H9 (cell line): ENCODE measurements around the gene DMRTB1. TPM values are rescaled to one million over a fixed set of nuclear protein-coding genes. Genes with fewer than 3 reads are reported as not detected.

Experiments
- DNase-seq: peaks from one replicate; pipeline ENCODE4 v3.0.0-alpha.2; 2017
- H2AFZ ChIP-seq: one replicate; pipeline ENCODE4 v1.6.1; 2013; ENCODE audit warnings: mild to moderate bottlenecking, low read length, control low read depth, moderate library complexity
- H2AK5ac ChIP-seq: 2 replicates; pipeline ENCODE4 v1.6.1; 2013; ENCODE audit warnings: low read length, control low read depth, mixed read lengths; ENCODE audit not compliant: insufficient read length
- H2BK120ac ChIP-seq: one replicate; pipeline ENCODE4 v1.6.1; 2013; ENCODE audit warnings: low read depth, mild to moderate bottlenecking, low read length, control low read depth, inconsistent platforms; ENCODE audit not compliant: poor library complexity, severe bottlenecking
- H2BK12ac ChIP-seq: 2 replicates; pipeline ENCODE4 v1.6.1; 2013; ENCODE audit warnings: low read length, control low read depth, mixed read lengths, low read depth; ENCODE audit not compliant: insufficient read length
- H2BK15ac ChIP-seq: 2 replicates; pipeline ENCODE4 v1.6.1; 2013; ENCODE audit warnings: low read depth, low read length, control low read depth
- H2BK20ac ChIP-seq: one replicate; pipeline ENCODE4 v1.6.1; 2013; ENCODE audit warnings: low read depth, mild to moderate bottlenecking, low read length, control low read depth, inconsistent platforms; ENCODE audit not compliant: poor library complexity, severe bottlenecking
- H2BK5ac ChIP-seq: 2 replicates; pipeline ENCODE4 v1.6.1; 2013; ENCODE audit warnings: low read length, control low read depth, mixed read lengths; ENCODE audit not compliant: insufficient read length
- H3K14ac ChIP-seq: 2 replicates; pipeline ENCODE4 v1.6.1; 2013; ENCODE audit warnings: low read length, control low read depth; ENCODE audit not compliant: insufficient read depth
- H3K18ac ChIP-seq: 2 replicates; pipeline ENCODE4 v1.6.1; 2013; ENCODE audit warnings: low read depth, mild to moderate bottlenecking, mixed read lengths, low read length, control low read depth; ENCODE audit not compliant: insufficient read length
- H3K23ac ChIP-seq: 2 replicates; pipeline ENCODE4 v1.6.1; 2013; ENCODE audit warnings: low read length, control low read depth, mixed read lengths, low read depth; ENCODE audit not compliant: insufficient read length
- H3K23me2 ChIP-seq: 2 replicates; pipeline ENCODE4 v1.6.1; 2013; ENCODE audit warnings: low read depth, mild to moderate bottlenecking, mixed read lengths, low read length, control low read depth; ENCODE audit not compliant: insufficient read length, poor library complexity, severe bottlenecking
- H3K27ac ChIP-seq: 2 replicates; pipeline ENCODE4 v1.5.1; 2013; ENCODE audit warnings: low read length, control low read depth, mixed read lengths, low read depth; ENCODE audit not compliant: insufficient read length
- H3K27me3 ChIP-seq: 2 replicates; pipeline ENCODE4 v1.6.1; 2013; ENCODE audit warnings: low read length, control low read depth, inconsistent platforms; ENCODE audit not compliant: insufficient read depth
- H3K4ac ChIP-seq: 2 replicates; pipeline ENCODE4 v1.6.1; 2013; ENCODE audit warnings: low read depth, mild to moderate bottlenecking, control low read depth, inconsistent platforms, low read length, moderate library complexity
- H3K4me1 ChIP-seq: 2 replicates; pipeline ENCODE4 v1.6.1; 2013; ENCODE audit warnings: low read length, control low read depth, inconsistent platforms; ENCODE audit not compliant: insufficient read depth
- H3K4me2 ChIP-seq: 2 replicates; pipeline ENCODE4 v1.6.1; 2013; ENCODE audit warnings: low read length, control low read depth, mixed read lengths; ENCODE audit not compliant: insufficient read length, insufficient read depth
- H3K56ac ChIP-seq: 2 replicates; pipeline ENCODE4 v1.6.1; 2013; ENCODE audit warnings: low read depth, mild to moderate bottlenecking, mixed read lengths, low read length, control low read depth; ENCODE audit not compliant: insufficient read length
- H3K79me1 ChIP-seq: 2 replicates; pipeline ENCODE4 v1.6.1; 2013; ENCODE audit warnings: low read depth, mild to moderate bottlenecking, moderate library complexity, low read length, control low read depth, inconsistent platforms; ENCODE audit not compliant: insufficient read depth, poor library complexity, severe bottlenecking
- H3K79me2 ChIP-seq: 2 replicates; pipeline ENCODE4 v1.6.1; 2013; ENCODE audit warnings: low read length, control low read depth, inconsistent platforms; ENCODE audit not compliant: insufficient read depth
- H3K9ac ChIP-seq: 2 replicates; pipeline ENCODE4 v1.6.1; 2013; ENCODE audit warnings: low read length, control low read depth, mixed read lengths; ENCODE audit not compliant: insufficient read length; ENCODE audit errors: extremely low read depth
- H3K9me3 ChIP-seq: one replicate; pipeline ENCODE4 v1.6.1; 2013; ENCODE audit warnings: low read depth, low read length, inconsistent platforms; ENCODE audit not compliant: control insufficient read depth
- H3T11ph ChIP-seq: one replicate; pipeline ENCODE4 v1.6.1; 2013; ENCODE audit warnings: mild to moderate bottlenecking, low read length, control low read depth, inconsistent platforms
- H4K20me1 ChIP-seq: one replicate; pipeline ENCODE4 v1.6.1; 2013; ENCODE audit not compliant: control insufficient read depth, insufficient read length, insufficient read depth
- H4K5ac ChIP-seq: 2 replicates; pipeline ENCODE4 v1.6.1; 2013; ENCODE audit warnings: low read depth, mild to moderate bottlenecking, mixed read lengths, low read length, control low read depth; ENCODE audit not compliant: insufficient read length
- H4K8ac ChIP-seq: replicated peaks from 2 replicates; pipeline ENCODE4 v1.6.1; 2013; ENCODE audit warnings: low read length, control low read depth, mixed read lengths, low read depth; ENCODE audit not compliant: insufficient read length
- H4K91ac ChIP-seq: 2 replicates; pipeline ENCODE4 v1.6.1; 2013; ENCODE audit warnings: low read depth, mild to moderate bottlenecking, moderate library complexity, mixed read lengths, low read length, control low read depth; ENCODE audit not compliant: insufficient read length
- H3K27ac Mint-ChIP-seq, 3 experiments: 2 replicates in 2 of 3; 3 replicates in 1 of 3; pipeline ENCODE4 v1.8.0; 2020 to 2021; ENCODE audit warnings: mixed read lengths in 3 of 3, mild to moderate bottlenecking in 1 of 3, moderate library complexity in 1 of 3
- H3K27me3 Mint-ChIP-seq: 2 replicates; pipeline ENCODE4 v1.8.0; 2021; ENCODE audit warnings: low read depth, mild to moderate bottlenecking, moderate library complexity, mixed read lengths
- H3K36me3 Mint-ChIP-seq, 3 experiments: 2 replicates in 2 of 3; 3 replicates in 1 of 3; pipeline ENCODE4 v1.8.0; 2020 to 2021; ENCODE audit warnings: low read depth in 3 of 3, mixed read lengths in 3 of 3; ENCODE audit not compliant: insufficient read depth in 1 of 3
- H3K4me1 Mint-ChIP-seq, 2 experiments: 2 replicates each; pipeline ENCODE4 v1.8.0; 2020; ENCODE audit warnings: mixed read lengths in 2 of 2
- H3K4me3 Mint-ChIP-seq, 2 experiments: 2 replicates in 1 of 2; 3 replicates in 1 of 2; pipeline ENCODE4 v1.8.0; 2020 to 2021; ENCODE audit warnings: mild to moderate bottlenecking in 2 of 2, mixed read lengths in 2 of 2, moderate library complexity in 1 of 2
- H3K9me3 Mint-ChIP-seq, 2 experiments: 2 replicates in 1 of 2; 3 replicates in 1 of 2; pipeline ENCODE4 v1.8.0; 2020; ENCODE audit warnings: mild to moderate bottlenecking in 2 of 2, mixed read lengths in 2 of 2, moderate library complexity in 1 of 2
- WGBS: extraction: QIAGEN DNeasy Blood & Tissue Kit; methylation state at CpG from one replicate; pipeline ENCODE4 v1.1.7; 2013; ENCODE audit warnings: missing lambda C conversion rate, low lambda C conversion rate, mixed read lengths; ENCODE audit not compliant: insufficient read length; ENCODE audit errors: extremely low coverage; 5-methylcytosine and 5-hydroxymethylcytosine counted together
- total RNA-seq: library from RNA; stranded (reverse); gene quantifications from 2 replicates; pipeline ENCODE4 v1.2.1, GENCODE V29; 2021
- TF ChIP-seq, protein P1 (sequence below): fragments of 200-600 bp; sonication (generic); conservative IDR thresholded peaks from 3 replicates; pipeline ENCODE4 v1.8.0; 2021; ENCODE audit warnings: antibody characterized with exemption, mild to moderate bottlenecking

The DMRTB1 gene
- total RNA-seq, 1 experiment from 2014 or later, result not detected

DNA sequence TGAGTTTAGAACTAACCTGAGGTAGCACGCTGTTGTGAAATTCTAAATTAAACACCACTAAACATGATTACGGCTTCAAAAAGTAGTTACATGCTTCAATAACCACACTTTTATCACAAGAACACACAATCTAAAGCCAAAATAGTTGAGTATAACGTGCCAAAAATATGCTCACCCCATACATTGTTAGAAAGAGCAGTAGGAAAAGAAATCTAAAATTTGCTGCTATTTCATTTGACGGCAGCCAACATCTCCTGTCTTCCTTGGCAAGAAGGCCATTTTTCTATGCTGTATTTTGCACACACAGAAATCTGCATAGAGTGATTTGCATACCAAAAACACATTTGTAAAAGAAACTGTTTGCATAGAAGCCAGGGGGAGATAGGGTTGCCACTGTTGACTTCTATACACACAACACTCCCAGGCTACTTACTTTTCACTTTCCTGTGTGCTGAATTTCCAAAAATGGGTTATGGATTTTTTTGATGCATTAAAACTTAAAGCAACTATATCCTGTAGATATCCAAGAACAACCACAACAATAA lies 42.9 kb upstream of the DMRTB1 start:
- H4K5ac ChIP-seq, result no peak overlapping the region
- no peak overlapping the region for H4K8ac ChIP-seq
- no peak overlapping the region for H2BK20ac ChIP-seq
- TF ChIP-seq, protein P1, sequence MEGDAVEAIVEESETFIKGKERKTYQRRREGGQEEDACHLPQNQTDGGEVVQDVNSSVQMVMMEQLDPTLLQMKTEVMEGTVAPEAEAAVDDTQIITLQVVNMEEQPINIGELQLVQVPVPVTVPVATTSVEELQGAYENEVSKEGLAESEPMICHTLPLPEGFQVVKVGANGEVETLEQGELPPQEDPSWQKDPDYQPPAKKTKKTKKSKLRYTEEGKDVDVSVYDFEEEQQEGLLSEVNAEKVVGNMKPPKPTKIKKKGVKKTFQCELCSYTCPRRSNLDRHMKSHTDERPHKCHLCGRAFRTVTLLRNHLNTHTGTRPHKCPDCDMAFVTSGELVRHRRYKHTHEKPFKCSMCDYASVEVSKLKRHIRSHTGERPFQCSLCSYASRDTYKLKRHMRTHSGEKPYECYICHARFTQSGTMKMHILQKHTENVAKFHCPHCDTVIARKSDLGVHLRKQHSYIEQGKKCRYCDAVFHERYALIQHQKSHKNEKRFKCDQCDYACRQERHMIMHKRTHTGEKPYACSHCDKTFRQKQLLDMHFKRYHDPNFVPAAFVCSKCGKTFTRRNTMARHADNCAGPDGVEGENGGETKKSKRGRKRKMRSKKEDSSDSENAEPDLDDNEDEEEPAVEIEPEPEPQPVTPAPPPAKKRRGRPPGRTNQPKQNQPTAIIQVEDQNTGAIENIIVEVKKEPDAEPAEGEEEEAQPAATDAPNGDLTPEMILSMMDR, result no peak
- H2AK5ac ChIP-seq, result no peak overlapping the region
- peaks cover 35 to 56% of the 10 kb centered on the region in 2 experiments for H3K4me1 Mint-ChIP-seq
- H4K91ac ChIP-seq, result no peak overlapping the region
- no peak overlapping the region for H2BK120ac ChIP-seq
- no peak overlapping the region for H2BK12ac ChIP-seq
- no peak overlapping the region for H3K4ac ChIP-seq
- H3K27ac Mint-ChIP-seq, result no peak overlapping the region; a peak in 1 of 7 replicates
- no peak overlapping the region for H2BK15ac ChIP-seq
- H3K36me3 Mint-ChIP-seq, result peaks cover 6 to 24% (median 11%) of the 10 kb centered on the region in 3 experiments
- WGBS, result no CpG with 5 or more reads among the region's 4 CpGs
- peaks cover 6% of the 10 kb centered on the region for H3K27me3 Mint-ChIP-seq
- H3K23ac ChIP-seq, result no peak overlapping the region
- DNase-seq, result no peak
- H3K4me3 Mint-ChIP-seq, result no peak overlapping the region
- no peaks in the 10 kb centered on the region for H4K20me1 ChIP-seq
- no peak overlapping the region for H3K14ac ChIP-seq
- no peak overlapping the region for H3K18ac ChIP-seq
- peak overlapping the region; percentile 10 for H3K4me2 ChIP-seq
- peak overlapping the region; percentile 19 for H3K27ac ChIP-seq
- no peak overlapping the region for H3K56ac ChIP-seq
- no peak overlapping the region for H3K9ac ChIP-seq
- peaks cover 10 to 22% of the 10 kb centered on the region in 2 experiments for H3K9me3 Mint-ChIP-seq
- H2BK5ac ChIP-seq, result no peak overlapping the region
- no peaks in the 10 kb centered on the region for H3K79me1 ChIP-seq
- peaks cover 11% of the 10 kb centered on the region; the same call in 1 of the 2 replicates for H3K4me1 ChIP-seq
- peaks cover 6% of the 10 kb centered on the region for H3K9me3 ChIP-seq
- H3K27me3 ChIP-seq, result no peaks in the 10 kb centered on the region
- H3K79me2 ChIP-seq, result no peaks in the 10 kb centered on the region
- H3K23me2 ChIP-seq, result no peaks in the 10 kb centered on the region
- no peak overlapping the region for H2AFZ ChIP-seq
- no peak overlapping the region for H3T11ph ChIP-seq
